Spleen (tissue), 7 donors: ENCODE data around the gene BZW1.

Experiments used
- CTCF ChIP-seq, 11 experiments: fragments of 200-600 bp in 7 of 11; fragments of 450-650 bp in 4 of 11; sonication (generic) in 4 of 11; IDR thresholded peaks in 8 of 11; conservative IDR thresholded peaks in 3 of 11; 1 replicate in 7 of 11; 2 replicates in 4 of 11; pipeline versions ENCODE4 v1.4.0 to v1.8.0; 2016 to 2021; ENCODE audit warnings: antibody characterized with exemption in 11 of 11, inconsistent platforms in 4 of 11, mild to moderate bottlenecking in 1 of 11
- POLR2A ChIP-seq, 3 donors: fragments of 450-650 bp; IDR thresholded peaks; one replicate each; pipeline ENCODE4 v1.5.1; 2017; ENCODE audit warnings: antibody characterized with exemption in 3 of 3, mild to moderate bottlenecking in 1 of 3
- POLR2AphosphoS5 ChIP-seq, 3 donors: sonication (generic); formaldehyde crosslinking; IDR thresholded peaks; one replicate each; pipeline ENCODE4 v1.5.1; 2017; ENCODE audit warnings: antibody characterized with exemption in 3 of 3
- donor health status: DM: no; HTN: no; CAD: no; lungs with moderate emphysema.
- donor health status: DM: no; HTN: no; CAD: no.
- donor health status: DM: no; HTN: no; CAD: no.

GRCh38 chr2:200861617-200862155 lies 50.0 kb downstream of the BZW1 start:
- TF ChIP-seq POLR2A (IDR thresholded peaks at IDR 0.05) (no peak), POLR2AphosphoS5 (IDR thresholded peaks at IDR 0.05) (no peak), CTCF (IDR thresholded peaks at IDR 0.05 in 8 of 11, conservative IDR thresholded peaks at IDR 0.05 in 3 of 11) (no peak)
